Vagina (tissue), 2 donors: Measurements from ENCODE around the gene GUCY1B1. TPM values are rescaled to one million over a fixed set of nuclear protein-coding genes. Genes with fewer than 3 reads are reported as not detected.

Source experiments
- DNase-seq, 2 donors: peaks; one replicate each; pipeline ENCODE4 v3.0.0-alpha.2; 2017; ENCODE audit errors: extremely low spot score in 2 of 2
- H3K27ac ChIP-seq: fragments of 200-600 bp; sonication (generic); one replicate; pipeline ENCODE4 v1.5.1; 2019
- H3K27me3 ChIP-seq: fragments of 200-600 bp; sonication (generic); one replicate; pipeline ENCODE4 v1.5.1; 2019
- H3K36me3 ChIP-seq, 2 donors: fragments of 200-600 bp; sonication (generic); one replicate each; pipeline ENCODE4 v1.5.1; 2017 to 2019
- H3K4me1 ChIP-seq: fragments of 200-600 bp; sonication (generic); one replicate; pipeline ENCODE4 v1.5.1; 2019
- H3K4me3 ChIP-seq, 2 donors: fragments of 200-600 bp; sonication (generic); 1 replicate in 1 of 2; 2 replicates in 1 of 2; pipeline ENCODE4 v1.5.1; 2016 to 2019
- H3K9me3 ChIP-seq: fragments of 200-600 bp; sonication (generic); one replicate; pipeline ENCODE4 v1.5.1; 2019
- CTCF ChIP-seq, 3 experiments: fragments of 450-650 bp in 2 of 3; fragments of 200-600 bp in 1 of 3; sonication (generic) in 1 of 3; IDR thresholded peaks; one replicate each; pipeline ENCODE4 v1.5.1; 2017 to 2019; ENCODE audit warnings: antibody characterized with exemption in 3 of 3, mild to moderate bottlenecking in 2 of 3, moderate library complexity in 2 of 3
- POLR2A ChIP-seq, 2 donors: fragments of 450-650 bp; IDR thresholded peaks; one replicate each; pipeline ENCODE4 v1.6.1; 2017; ENCODE audit warnings: antibody characterized with exemption in 2 of 2, mild to moderate bottlenecking in 2 of 2, moderate library complexity in 2 of 2
- POLR2AphosphoS5 ChIP-seq, 2 donors: sonication (generic); formaldehyde crosslinking; IDR thresholded peaks; one replicate each; pipeline ENCODE4 v1.9.0; 2017; ENCODE audit warnings: antibody characterized with exemption in 2 of 2, mild to moderate bottlenecking in 2 of 2, low read depth in 1 of 2; ENCODE audit not compliant: insufficient read depth in 1 of 2
- intact Hi-C: fragments of 100-400 bp; cut with DNase I; formaldehyde crosslinking; loops from one replicate; pipeline ENCODE4 v1.15.1; 2023
- total RNA-seq: library from RNA; depleted of rRNA; stranded (reverse); fragments of >200 nt; gene quantifications from one replicate; pipeline ENCODE4 v1.2.3, GENCODE V29; 2016

The GUCY1B1 gene
- total RNA-seq, 1 donor from 2014 or later: 22.8 TPM

- Histone ChIP-seq H3K36me3 (no peaks in the 10 kb centered on the region), H3K4me3 (no peak overlapping the region), H3K9me3 (no peaks in the 10 kb centered on the region), H3K27me3 (no peaks in the 10 kb centered on the region), H3K4me1 (no peaks in the 10 kb centered on the region), H3K27ac (no peak overlapping the region)
- TF ChIP-seq POLR2AphosphoS5 (IDR thresholded peaks at IDR 0.05; ENCODE audit: insufficient read depth in 1 of 2, low read depth in 1 of 2) (no peak), POLR2A (IDR thresholded peaks at IDR 0.05) (no peak), CTCF (IDR thresholded peaks at IDR 0.05) (no peak)
- intact Hi-C loops: loop anchor here (5.0 kb wide), 1 partner anchor 115 kb away; no protein-coding TSS in a partner anchor
- no peak for DNase-seq
These were observed 73.8 kb downstream of the GUCY1B1 start for GRCh38 chr4:155832664-155833063.

GRCh38 chr4:155837203-155837796, 78.5 kb downstream of the GUCY1B1 start:
- Histone ChIP-seq H3K4me3 (no peak overlapping the region), H3K9me3 (no peaks in the 10 kb centered on the region), H3K4me1 (no peaks in the 10 kb centered on the region), H3K27me3 (no peaks in the 10 kb centered on the region), H3K36me3 (no peaks in the 10 kb centered on the region), H3K27ac (no peak overlapping the region)
- no peak for TF ChIP-seq CTCF (IDR thresholded peaks at IDR 0.05)
- no peak for TF ChIP-seq POLR2AphosphoS5 (IDR thresholded peaks at IDR 0.05; ENCODE audit: insufficient read depth in 1 of 2, low read depth in 1 of 2)
- no peak for TF ChIP-seq POLR2A (IDR thresholded peaks at IDR 0.05)
- intact Hi-C loops: no loop called here
- no peak for DNase-seq

- Histone ChIP-seq H3K9me3 (no peaks in the 10 kb centered on the region), H3K27me3 (no peaks in the 10 kb centered on the region), H3K4me3 (no peak overlapping the region), H3K36me3 (no peaks in the 10 kb centered on the region), H3K4me1 (no peaks in the 10 kb centered on the region), H3K27ac (no peak overlapping the region)
- TF ChIP-seq POLR2AphosphoS5 (IDR thresholded peaks at IDR 0.05; ENCODE audit: insufficient read depth in 1 of 2, low read depth in 1 of 2) (no peak), CTCF (IDR thresholded peaks at IDR 0.05) (no peak), POLR2A (IDR thresholded peaks at IDR 0.05) (no peak)
- no peak for DNase-seq
- intact Hi-C loops: no loop called here
These were observed 83.3 kb downstream of the GUCY1B1 start for GRCh38 chr4:155842080-155842479.

DNA sequence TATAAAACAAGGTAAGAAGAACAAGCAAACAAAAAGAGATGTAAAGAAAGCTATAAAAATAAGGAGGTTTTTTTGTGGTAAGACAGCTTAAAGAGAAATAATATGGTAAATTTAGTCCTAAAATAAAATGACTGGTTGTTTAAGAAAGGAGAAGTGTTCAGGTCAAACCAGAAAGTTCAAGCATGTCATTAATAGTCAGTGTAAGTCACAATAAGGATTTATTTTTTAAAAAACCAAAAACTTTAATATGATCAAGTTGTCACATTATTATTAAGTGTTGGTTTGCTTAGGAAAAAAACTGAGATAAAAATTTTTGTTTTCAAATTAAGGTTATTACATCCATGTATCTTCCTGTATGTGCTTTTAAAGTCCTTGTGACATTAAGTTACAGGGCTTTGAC, 88.1 kb downstream of the GUCY1B1 start:
- no peak for TF ChIP-seq POLR2A (IDR thresholded peaks at IDR 0.05)
- TF ChIP-seq CTCF (IDR thresholded peaks at IDR 0.05): no peak
- TF ChIP-seq POLR2AphosphoS5 (IDR thresholded peaks at IDR 0.05; ENCODE audit: insufficient read depth in 1 of 2, low read depth in 1 of 2): no peak
- Histone ChIP-seq H3K27me3 (no peaks in the 10 kb centered on the region), H3K36me3 (no peaks in the 10 kb centered on the region)

GRCh38 chr4:155849042-155849441, 90.2 kb downstream of the GUCY1B1 start:
- Histone ChIP-seq H3K27me3 (no peaks in the 10 kb centered on the region), H3K9me3 (no peaks in the 10 kb centered on the region), H3K27ac (no peak overlapping the region), H3K4me1 (no peaks in the 10 kb centered on the region), H3K4me3 (no peak overlapping the region), H3K36me3 (no peaks in the 10 kb centered on the region)
- no peak for TF ChIP-seq CTCF (IDR thresholded peaks at IDR 0.05)
- no peak for TF ChIP-seq POLR2A (IDR thresholded peaks at IDR 0.05)
- TF ChIP-seq POLR2AphosphoS5 (IDR thresholded peaks at IDR 0.05; ENCODE audit: insufficient read depth in 1 of 2, low read depth in 1 of 2): no peak
- DNase-seq: no peak
- intact Hi-C loops: no loop called here

More for the DNA sequence above, 88.1 kb downstream of the GUCY1B1 start:
- intact Hi-C loops: no loop called here
- H3K9me3 ChIP-seq: no peaks in the 10 kb centered on the region
- no peak overlapping the region for H3K4me3 ChIP-seq
- no peaks in the 10 kb centered on the region for H3K4me1 ChIP-seq
- no peak overlapping the region for H3K27ac ChIP-seq
- DNase-seq: no peak
